Fibroblast of the aortic adventitia (primary cell): ENCODE measurements around the gene SPACA9. TPM values are rescaled to one million over a fixed set of nuclear protein-coding genes. Genes with fewer than 3 reads are reported as not detected.

Source experiments
- DNase-seq: peaks from one replicate; pipeline ENCODE4 v3.0.0-alpha.2; 2010; ENCODE audit warnings: low read depth
- H3K4me3 ChIP-seq: 2 replicates; pipeline ENCODE4 v1.5.1; 2011; ENCODE audit warnings: low read depth, mild to moderate bottlenecking, control low read depth, low read length, moderate library complexity
- CTCF ChIP-seq: IDR thresholded peaks from 2 replicates; pipeline ENCODE4 v1.5.1; 2011; ENCODE audit warnings: mild to moderate bottlenecking, low read length, control low read depth, inconsistent platforms; ENCODE audit not compliant: insufficient read depth
- total RNA-seq: library from RNA; depleted of rRNA; stranded (reverse); fragments of >200 nt; gene quantifications from 2 replicates; pipeline ENCODE4 v1.2.3, GENCODE V29; 2012; ENCODE audit warnings: low replicate concordance

SPACA9 gene
- total RNA-seq, 1 donor: 2.7 TPM

GRCh38 chr9:132854832-132855231, 23.9 kb upstream of the SPACA9 start:
- no peak for DNase-seq
- H3K4me3 ChIP-seq: no peak overlapping the region
- no peak for TF ChIP-seq CTCF

DNA sequence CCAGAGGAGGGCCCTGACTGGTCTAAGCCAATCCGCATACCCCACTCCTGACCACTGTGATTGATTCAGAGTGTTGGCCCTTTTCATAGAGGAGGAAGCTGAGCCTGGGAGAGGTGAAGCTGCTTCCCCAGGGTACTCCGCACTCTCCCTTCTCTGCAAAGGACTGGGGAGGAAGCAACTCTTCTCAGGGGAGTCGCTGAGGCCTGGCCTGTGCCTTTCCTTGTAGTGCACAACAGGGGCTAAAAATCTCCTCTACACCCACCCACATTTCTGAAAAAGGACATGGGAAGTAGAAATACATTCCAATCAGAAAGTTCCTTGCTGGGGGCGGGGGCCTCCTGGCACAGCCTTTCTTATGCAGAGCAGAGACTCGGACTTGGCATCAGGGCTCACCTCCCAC, 22.8 kb upstream of the SPACA9 start:
- H3K4me3 ChIP-seq: no peak overlapping the region
- TF ChIP-seq CTCF: no peak
- DNase-seq: no peak

DNA sequence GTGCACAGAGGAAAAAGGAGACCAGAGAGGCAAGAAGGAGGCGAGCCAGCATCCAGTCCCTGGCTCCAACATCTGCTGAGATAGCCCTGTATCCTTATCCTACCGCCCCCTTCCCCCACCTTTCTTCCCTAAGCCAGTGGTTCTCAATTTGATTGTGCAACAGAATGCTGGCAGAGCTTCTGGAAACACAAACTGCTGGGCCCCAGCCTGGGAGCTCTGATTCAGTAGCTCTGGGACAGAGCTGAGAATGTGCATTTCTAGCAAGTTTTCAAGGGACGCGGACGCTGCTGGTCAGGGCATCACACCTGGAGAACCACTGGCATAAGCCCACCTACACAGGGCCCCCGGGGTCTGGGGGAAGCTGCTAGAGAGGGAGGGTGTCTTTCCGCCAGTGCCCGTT, 21.7 kb upstream of the SPACA9 start:
- peak; percentile 90 for DNase-seq
- TF ChIP-seq CTCF: no peak
- H3K4me3 ChIP-seq: no peak overlapping the region

DNA sequence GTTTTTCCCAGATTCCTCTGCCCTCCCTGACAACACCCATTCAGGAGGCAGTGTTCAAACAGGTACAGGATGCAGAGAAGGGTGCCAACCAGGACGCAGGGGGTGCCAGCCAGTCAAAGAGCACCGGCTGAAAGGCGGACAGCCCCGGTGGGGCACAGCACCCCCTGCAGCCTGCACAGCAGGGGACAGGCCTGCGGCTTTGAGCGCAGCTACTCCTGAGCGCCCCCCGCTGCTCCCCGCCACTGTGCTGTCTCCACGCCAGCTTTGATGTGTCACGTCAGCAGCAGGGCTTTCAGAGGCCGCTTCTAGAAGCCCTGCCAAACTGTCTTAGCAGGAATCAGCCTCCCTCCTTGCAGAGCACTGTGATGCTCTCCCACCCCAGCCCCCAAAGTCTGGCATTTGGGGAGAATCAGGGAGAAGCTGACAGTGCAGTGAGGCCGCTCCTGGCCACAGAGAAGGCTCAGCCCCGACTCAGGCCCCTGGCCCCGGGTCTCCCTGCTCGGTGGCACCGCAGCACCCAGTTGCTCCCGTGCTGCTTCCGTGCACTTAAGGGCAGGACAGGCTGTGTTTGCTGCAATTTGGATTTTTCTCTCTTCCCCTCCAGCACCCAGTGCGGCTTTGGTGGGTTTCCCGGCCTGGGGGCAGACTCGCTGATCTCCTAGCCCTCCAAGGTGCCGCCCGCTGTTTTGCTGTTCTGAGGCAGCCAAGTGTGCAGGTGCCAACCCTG, 20.9 kb upstream of the SPACA9 start:
- TF ChIP-seq CTCF: peak; percentile 5
- DNase-seq: peak; percentile 15
- H3K4me3 ChIP-seq: no peak overlapping the region

- no peak for TF ChIP-seq CTCF
- no peak for DNase-seq
- no peak overlapping the region for H3K4me3 ChIP-seq
These were observed 19.9 kb upstream of the SPACA9 start for GRCh38 chr9:132858751-132859150.

GRCh38 chr9:132861666-132862065, 17.0 kb upstream of the SPACA9 start:
- TF ChIP-seq CTCF: no peak
- H3K4me3 ChIP-seq: no peak overlapping the region
- DNase-seq: no peak

DNA sequence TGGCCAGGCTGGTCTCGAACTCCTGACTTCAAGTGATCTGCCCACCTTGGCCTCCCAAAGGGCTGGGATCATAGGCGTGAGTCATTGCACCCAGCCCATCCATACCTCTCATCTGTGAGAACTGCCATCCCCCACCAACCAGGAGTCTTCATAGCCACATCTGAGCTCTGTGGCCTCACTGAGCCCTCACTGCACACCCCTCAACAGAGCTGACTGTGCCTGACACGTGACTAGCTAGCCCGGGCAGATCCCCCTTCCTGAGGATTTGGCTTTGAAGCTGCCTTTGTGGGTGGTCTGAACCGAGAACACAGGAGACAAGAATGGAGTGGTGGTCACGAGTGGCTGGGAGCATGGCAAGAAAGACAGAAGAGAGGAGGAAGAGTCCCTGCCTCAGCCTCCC, 16.2 kb upstream of the SPACA9 start:
- no peak for DNase-seq
- TF ChIP-seq CTCF: no peak
- no peak overlapping the region for H3K4me3 ChIP-seq
